HG03095 (cell line): ENCODE data around the gene C12orf54.
"Not testable (repeated sequence)": the region's sequence is repeated elsewhere in the genome, so short reads cannot be mapped to it uniquely, and the experiment has no call there.

Experiments used
- ATAC-seq: cut with Tn5 transposase; IDR thresholded peaks from one replicate; pipeline ENCODE4 v1.9.1; 2021; ENCODE audit warnings: moderate library complexity; ENCODE audit not compliant: unreplicated experiment

Gene C12orf54

GRCh38 chr12:48482198-48482597, at the start of gene C12orf54:
Gene C12orf54, plus strand, starts transcription at chr12:48482498. Its CDS starts 799 bp downstream, at chr12:48483297.
- ATAC-seq = no peak

- not testable (repeated sequence) for ATAC-seq
Measured at GRCh38 chr12:48434016-48434415, 48.3 kb upstream of the C12orf54 start.

- no peak for ATAC-seq
Measured at GRCh38 chr12:48441069-48441468, 41.2 kb upstream of the C12orf54 start.

GRCh38 chr12:48442179-48442847, 40.0 kb upstream of the C12orf54 start:
- ATAC-seq = no peak

- no peak for ATAC-seq
Measured at GRCh38 chr12:48445538-48445937, 36.8 kb upstream of the C12orf54 start.

GRCh38 chr12:48446161-48446776, 36.0 kb upstream of the C12orf54 start:
- ATAC-seq = no peak

- no peak for ATAC-seq
Measured at GRCh38 chr12:48447755-48448154, 34.5 kb upstream of the C12orf54 start.

DNA sequence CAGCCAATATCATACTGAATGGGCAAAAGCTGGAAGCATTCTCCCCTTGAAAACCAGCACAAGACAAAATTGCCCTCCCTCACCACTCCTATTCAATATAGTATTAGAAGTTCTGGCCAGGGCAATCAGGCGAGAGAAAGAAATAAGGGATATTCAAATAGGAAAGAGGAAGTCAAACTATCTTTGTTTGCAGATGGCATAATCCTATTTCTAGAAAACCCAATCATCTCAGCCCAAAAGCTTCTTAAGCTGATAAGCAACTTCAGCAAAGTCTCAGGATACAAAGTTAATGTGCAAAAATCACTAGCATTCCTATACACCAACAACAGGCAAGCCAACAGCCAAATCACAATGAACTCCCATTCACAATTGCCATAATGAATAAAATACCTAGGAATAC, 30.9 kb upstream of the C12orf54 start:
- ATAC-seq = no peak

GRCh38 chr12:48452961-48453360, 29.3 kb upstream of the C12orf54 start:
- ATAC-seq = not testable (repeated sequence)

- ATAC-seq = no peak
Measured at GRCh38 chr12:48454667-48455066, 27.6 kb upstream of the C12orf54 start.

GRCh38 chr12:48455116-48455515, 27.2 kb upstream of the C12orf54 start:
- ATAC-seq = no peak

DNA sequence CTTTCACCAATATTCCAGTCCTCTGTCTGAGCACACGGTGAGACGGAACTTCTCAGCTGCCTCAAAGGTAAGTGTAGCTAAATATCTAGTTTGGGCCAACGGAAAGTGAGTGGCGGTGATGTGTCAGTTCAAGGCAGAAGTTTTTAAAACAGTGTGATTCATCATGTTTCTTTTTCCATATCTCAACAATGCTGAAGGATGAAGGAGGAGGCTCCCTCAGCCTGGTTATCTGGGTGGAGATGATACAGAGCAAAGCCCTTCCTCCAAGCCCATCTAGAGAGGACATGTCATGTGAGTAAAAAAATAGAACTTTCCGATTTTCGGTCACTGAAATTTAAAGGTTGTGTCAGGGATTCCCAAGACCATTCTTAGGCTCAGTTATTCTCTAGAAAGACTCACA, 23.0 kb upstream of the C12orf54 start:
- no peak for ATAC-seq

DNA sequence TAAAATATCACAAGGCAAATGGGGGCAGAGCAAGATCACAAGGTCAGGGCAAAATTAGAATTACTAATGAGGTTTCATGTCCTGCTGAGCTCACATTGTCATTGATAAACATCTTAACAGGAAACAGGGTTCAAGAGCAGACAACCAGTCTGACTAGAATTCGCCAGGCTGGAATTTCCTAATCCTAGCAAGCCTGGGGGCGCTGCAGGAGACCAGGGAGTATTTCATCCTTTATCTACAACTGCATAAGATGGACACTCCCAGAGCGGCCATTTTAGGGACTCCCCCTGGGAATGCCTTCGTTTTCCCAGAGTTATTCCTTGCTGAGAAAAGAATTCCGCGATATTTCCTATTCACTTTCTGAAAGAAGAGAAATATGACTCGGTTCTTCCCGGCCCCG, 13.3 kb upstream of the C12orf54 start:
- not testable (repeated sequence) for ATAC-seq

GRCh38 chr12:48472259-48472658, 10.0 kb upstream of the C12orf54 start, which contains the start of gene ANP32D:
Gene ANP32D, plus strand, starts transcription at chr12:48472559. Its CDS starts 106 bp downstream, at chr12:48472665.
- no peak for ATAC-seq

- ATAC-seq = no peak
Measured at GRCh38 chr12:48473061-48473460, 9.2 kb upstream of the C12orf54 start.

- ATAC-seq = not testable (repeated sequence)
Measured at GRCh38 chr12:48474497-48474896, 7.8 kb upstream of the C12orf54 start.

- no peak for ATAC-seq
Measured at GRCh38 chr12:48482930-48483329, 632 bp downstream of the C12orf54 start.

GRCh38 chr12:48486261-48486660, 4.0 kb downstream of the C12orf54 start:
- no peak for ATAC-seq

DNA sequence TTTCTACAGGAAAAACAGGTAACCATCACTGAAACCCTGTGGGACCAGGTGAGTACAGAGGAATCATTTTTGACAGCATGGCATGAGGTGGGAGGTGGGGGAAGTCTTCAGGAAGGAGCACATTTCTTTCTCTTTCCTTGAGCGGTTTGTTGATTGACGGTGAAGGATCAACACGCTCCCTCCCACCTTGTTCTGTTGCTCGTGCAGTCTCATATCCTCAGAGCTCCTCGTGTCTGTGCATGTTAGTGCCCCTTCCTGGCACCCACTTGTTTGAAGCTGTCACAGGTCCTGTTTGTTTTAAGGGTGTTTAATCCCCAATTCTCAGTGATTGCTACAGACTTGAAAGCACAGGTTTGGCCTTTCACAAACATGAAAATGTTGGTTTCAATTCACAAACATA, 4.4 kb downstream of the C12orf54 start:
- no peak for ATAC-seq

DNA sequence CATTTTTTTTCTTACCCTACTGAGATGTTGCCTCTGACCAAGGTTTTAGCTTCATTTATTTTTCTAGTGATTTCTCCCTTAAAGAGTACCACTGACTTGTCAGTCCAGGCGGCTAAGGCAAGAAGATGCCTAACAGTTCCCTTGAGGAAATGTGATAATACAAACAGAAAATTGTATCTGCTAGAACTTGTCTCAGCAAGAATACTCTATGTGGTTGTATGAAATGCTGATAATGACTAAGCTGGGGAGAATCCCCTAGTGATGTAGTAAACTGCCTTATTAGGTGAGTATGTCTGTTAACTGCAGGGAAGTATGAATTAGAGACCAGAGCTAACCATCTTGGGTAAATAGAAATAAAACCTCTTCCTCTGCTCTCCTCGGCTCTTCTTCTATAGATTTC, 6.7 kb downstream of the C12orf54 start:
- peak; percentile 98 for ATAC-seq

DNA sequence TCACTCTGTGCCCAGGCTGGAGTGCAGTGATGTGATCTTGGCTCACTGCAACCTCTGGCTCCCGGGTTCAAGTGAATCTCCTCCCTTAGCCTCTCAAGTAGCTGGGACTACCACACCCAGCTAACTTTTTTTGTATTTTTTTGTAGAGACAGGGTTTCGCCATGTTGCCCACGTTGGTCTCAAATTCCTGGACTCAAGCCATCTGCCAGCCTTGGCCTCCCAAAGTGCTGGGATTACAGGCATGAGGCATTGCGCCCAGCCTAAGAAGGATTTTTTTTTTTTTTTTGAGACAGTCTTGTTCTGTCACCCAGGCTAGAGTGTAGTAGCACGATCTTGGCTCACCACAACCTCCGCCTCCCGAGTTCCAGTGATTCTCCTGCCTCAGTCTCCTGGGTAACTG, 7.2 kb downstream of the C12orf54 start:
- ATAC-seq = not testable (repeated sequence)

DNA sequence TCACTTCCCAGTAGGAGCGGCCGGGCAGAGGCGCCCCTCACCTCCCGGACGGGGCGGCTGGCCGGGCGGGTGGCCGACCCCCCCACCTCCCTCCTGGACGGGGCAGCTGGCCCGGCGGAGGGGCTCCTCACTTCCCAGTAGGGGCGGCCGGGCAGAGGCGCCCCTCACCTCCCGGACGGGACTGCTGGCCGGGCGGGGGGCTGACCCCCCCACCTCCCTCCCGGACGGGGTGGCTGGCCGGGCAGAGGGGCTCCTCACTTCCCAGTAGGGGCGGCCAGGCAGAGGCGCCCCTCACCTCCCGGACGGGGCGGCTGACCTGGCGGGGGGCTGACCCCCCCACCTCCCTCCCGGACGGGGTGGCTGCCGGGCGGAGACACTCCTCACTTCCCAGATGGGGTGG, 18.0 kb downstream of the C12orf54 start:
- ATAC-seq = not testable (repeated sequence)

DNA sequence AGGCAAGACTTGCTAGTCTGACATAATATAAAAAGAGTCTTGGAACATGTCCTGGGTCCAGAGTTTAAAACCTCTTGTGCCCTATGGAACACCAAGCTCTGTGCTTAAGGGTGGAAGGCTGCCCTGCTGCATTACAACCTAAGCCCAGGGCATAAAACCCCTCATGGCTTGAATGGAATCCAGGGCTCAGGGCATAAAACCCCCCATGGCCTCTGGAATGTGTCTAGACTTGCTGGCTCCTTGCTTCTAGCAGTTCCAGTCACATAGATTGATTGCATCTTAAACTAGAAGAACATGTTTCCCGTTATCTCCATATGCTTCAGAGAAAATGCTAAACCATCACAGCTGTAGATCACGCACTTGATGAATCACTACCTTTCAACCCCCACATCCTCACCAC, 24.5 kb downstream of the C12orf54 start:
- ATAC-seq = not testable (repeated sequence)
